Mesendoderm (in vitro differentiated cells): ENCODE measurements around the gene TIRAP.

Source experiments
- DNase-seq: peaks from one replicate; pipeline ENCODE4 v3.0.0; 2013
- H2AK5ac ChIP-seq: 2 replicates; pipeline ENCODE4 v1.6.1; 2013; ENCODE audit warnings: low read length, inconsistent platforms
- H2BK120ac ChIP-seq: 2 replicates; pipeline ENCODE4 v1.6.1; 2013; ENCODE audit warnings: low read depth, mild to moderate bottlenecking, low read length, moderate library complexity, mixed read lengths
- H2BK15ac ChIP-seq: replicated peaks from 2 replicates; pipeline ENCODE4 v1.6.1; 2013; ENCODE audit warnings: low read depth, mild to moderate bottlenecking, moderate library complexity
- H2BK5ac ChIP-seq: 2 replicates; pipeline ENCODE4 v1.6.1; 2013; ENCODE audit warnings: low read length, inconsistent platforms
- H3K18ac ChIP-seq: 2 replicates; pipeline ENCODE4 v1.6.1; 2013; ENCODE audit warnings: mild to moderate bottlenecking, low read length, mixed read lengths
- H3K23ac ChIP-seq: one replicate; pipeline ENCODE4 v1.6.1; 2013; ENCODE audit warnings: low read length
- H3K27ac ChIP-seq: 2 replicates; pipeline ENCODE4 v1.5.1; 2013; ENCODE audit warnings: low read depth, mild to moderate bottlenecking, inconsistent platforms, low read length, moderate library complexity
- H3K27me3 ChIP-seq: 2 replicates; pipeline ENCODE4 v1.6.1; 2013; ENCODE audit warnings: low read length, control low read depth, mild to moderate bottlenecking, inconsistent platforms; ENCODE audit not compliant: insufficient read depth, poor library complexity
- H3K36me3 ChIP-seq: 2 replicates; pipeline ENCODE4 v1.6.1; 2013; ENCODE audit warnings: low read length, inconsistent platforms; ENCODE audit not compliant: control insufficient read depth, insufficient read depth
- H3K4ac ChIP-seq: one replicate; pipeline ENCODE4 v1.6.1; 2013; ENCODE audit warnings: low read depth, mild to moderate bottlenecking, low read length, moderate library complexity
- H3K4me1 ChIP-seq: 2 replicates; pipeline ENCODE4 v1.6.1; 2013; ENCODE audit warnings: low read depth, low read length, inconsistent platforms; ENCODE audit not compliant: control insufficient read depth
- H3K4me2 ChIP-seq: 2 replicates; pipeline ENCODE4 v1.6.1; 2013; ENCODE audit warnings: low read length
- H3K4me3 ChIP-seq: 2 replicates; pipeline ENCODE4 v1.5.1; 2013; ENCODE audit warnings: mild to moderate bottlenecking, low read length
- H3K56ac ChIP-seq: one replicate; pipeline ENCODE4 v1.6.1; 2013; ENCODE audit warnings: low read length
- H3K79me1 ChIP-seq: 2 replicates; pipeline ENCODE4 v1.6.1; 2013; ENCODE audit warnings: low read length, inconsistent platforms
- H3K79me2 ChIP-seq: 2 replicates; pipeline ENCODE4 v1.6.1; 2013; ENCODE audit warnings: mild to moderate bottlenecking, low read length; ENCODE audit not compliant: control insufficient read depth, insufficient read depth
- H3K9ac ChIP-seq: 2 replicates; pipeline ENCODE4 v1.6.1; 2013; ENCODE audit warnings: low read length, inconsistent platforms
- H4K5ac ChIP-seq: one replicate; pipeline ENCODE4 v1.6.1; 2013; ENCODE audit warnings: low read length
- H4K8ac ChIP-seq: one replicate; pipeline ENCODE4 v1.6.1; 2013; ENCODE audit warnings: low read depth, mild to moderate bottlenecking, control low read depth, low read length, moderate library complexity
- WGBS: extraction: QIAGEN DNeasy Blood & Tissue Kit; methylation state at CpG from one replicate; pipeline ENCODE4 v1.1.7; 2013; ENCODE audit warnings: low lambda C conversion rate, missing lambda C conversion rate; ENCODE audit not compliant: insufficient coverage; ENCODE audit errors: extremely low coverage; 5-methylcytosine and 5-hydroxymethylcytosine counted together

TIRAP gene

GRCh38 chr11:126277780-126278179, 5.1 kb upstream of the TIRAP start:
- Histone ChIP-seq H3K4me2 (no peak overlapping the region), H3K36me3 (peaks cover 1% of the 10 kb centered on the region)
- no CpG with 5 or more reads among the region's 4 CpGs for WGBS

GRCh38 chr11:126279191-126279590, 3.7 kb upstream of the TIRAP start:
- no peak overlapping the region for H4K8ac ChIP-seq
- no peak overlapping the region for H4K5ac ChIP-seq
- no peak overlapping the region for H3K4ac ChIP-seq
- H2BK5ac ChIP-seq = no peak overlapping the region
- WGBS = no CpG with 5 or more reads among the region's 8 CpGs
- H3K79me2 ChIP-seq = no peaks in the 10 kb centered on the region
- no peak overlapping the region for H2BK15ac ChIP-seq
- no peak overlapping the region for H3K56ac ChIP-seq
- peaks cover 7% of the 10 kb centered on the region for H3K4me1 ChIP-seq
- no peak overlapping the region for H3K23ac ChIP-seq
- no peak overlapping the region for H3K9ac ChIP-seq
- H2BK120ac ChIP-seq = no peak overlapping the region
- H3K27me3 ChIP-seq = no peaks in the 10 kb centered on the region
- no peak for DNase-seq
- H3K4me2 ChIP-seq = no peak overlapping the region
- H2AK5ac ChIP-seq = no peak overlapping the region
- H3K4me3 ChIP-seq = no peak overlapping the region
- H3K79me1 ChIP-seq = no peaks in the 10 kb centered on the region
- no peak overlapping the region for H3K27ac ChIP-seq
- peaks cover 1% of the 10 kb centered on the region for H3K36me3 ChIP-seq
- no peak overlapping the region for H3K18ac ChIP-seq

More at GRCh38 chr11:126277780-126278179, 5.1 kb upstream of the TIRAP start:
- no peak overlapping the region for H3K9ac ChIP-seq
- H2BK5ac ChIP-seq = no peak overlapping the region
- no peak overlapping the region for H4K8ac ChIP-seq
- no peak overlapping the region for H3K23ac ChIP-seq
- no peak overlapping the region for H3K4me3 ChIP-seq
- no peaks in the 10 kb centered on the region for H3K79me1 ChIP-seq
- no peak overlapping the region for H3K18ac ChIP-seq
- H3K27me3 ChIP-seq = no peaks in the 10 kb centered on the region
- H3K56ac ChIP-seq = no peak overlapping the region
- H2BK15ac ChIP-seq = no peak overlapping the region
- H4K5ac ChIP-seq = no peak overlapping the region
- H3K4me1 ChIP-seq = peaks cover 3% of the 10 kb centered on the region
- H3K4ac ChIP-seq = no peak overlapping the region
- no peak overlapping the region for H3K27ac ChIP-seq
- no peak overlapping the region for H2BK120ac ChIP-seq
- H2AK5ac ChIP-seq = no peak overlapping the region
- DNase-seq = no peak
- no peaks in the 10 kb centered on the region for H3K79me2 ChIP-seq

- Histone ChIP-seq H2BK5ac (no peak overlapping the region), H2BK120ac (no peak overlapping the region), H3K79me2 (no peaks in the 10 kb centered on the region), H3K27me3 (no peaks in the 10 kb centered on the region), H4K8ac (no peak overlapping the region), H3K36me3 (peaks cover 1% of the 10 kb centered on the region), H3K79me1 (no peaks in the 10 kb centered on the region), H2AK5ac (no peak overlapping the region), H3K4ac (no peak overlapping the region), H3K56ac (no peak overlapping the region), H3K4me2 (no peak overlapping the region), H3K4me3 (no peak overlapping the region), H3K4me1 (peaks cover 7% of the 10 kb centered on the region), H3K27ac (no peak overlapping the region), H3K9ac (no peak overlapping the region), H3K23ac (no peak overlapping the region), H4K5ac (no peak overlapping the region), H2BK15ac (no peak overlapping the region), H3K18ac (no peak overlapping the region)
- WGBS = no CpG with 5 or more reads among the region's 5 CpGs
- no peak for DNase-seq
Observed at GRCh38 chr11:126280595-126280994, 2.3 kb upstream of the TIRAP start.

- H3K4me3 ChIP-seq = no peak overlapping the region
- no peak overlapping the region for H2BK5ac ChIP-seq
- no peak overlapping the region for H3K4ac ChIP-seq
Observed at GRCh38 chr11:126281245-126281644, 1.6 kb upstream of the TIRAP start.

DNA sequence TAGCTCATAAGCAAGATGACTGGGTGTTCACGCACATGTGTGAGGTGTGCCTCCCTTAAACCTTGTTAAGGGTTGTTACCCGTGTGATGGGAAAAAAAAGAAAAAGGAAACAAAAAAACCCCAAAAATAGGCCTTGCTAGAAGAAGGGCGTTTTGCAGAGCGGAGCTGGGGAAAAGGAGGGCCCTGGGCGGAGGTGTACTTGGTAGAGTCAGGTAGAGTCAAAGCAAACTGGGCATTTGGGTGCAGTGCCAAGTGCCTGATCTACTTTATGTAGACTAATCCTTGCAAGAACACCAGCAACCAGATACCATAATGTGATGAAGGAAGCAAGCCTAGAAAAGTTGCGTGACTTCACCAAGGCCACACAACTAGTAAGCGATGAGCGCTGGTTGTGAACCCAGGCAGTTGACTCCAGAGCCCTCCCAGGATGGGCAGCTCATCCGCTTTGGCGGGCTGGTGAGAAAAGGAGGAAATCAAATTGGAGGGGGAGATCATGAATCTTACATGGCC, 1.2 kb upstream of the TIRAP start:
- Histone ChIP-seq H3K36me3 (no peaks in the 10 kb centered on the region), H2AK5ac (no peak overlapping the region), H2BK120ac (no peak overlapping the region), H4K5ac (peak overlapping the region; percentile 47), H3K4me2 (no peak overlapping the region), H2BK15ac (no peak overlapping the region), H3K79me2 (no peaks in the 10 kb centered on the region), H3K9ac (peak overlapping the region; percentile 83), H3K79me1 (no peaks in the 10 kb centered on the region), H4K8ac (no peak overlapping the region), H3K18ac (no peak overlapping the region), H3K56ac (peak overlapping the region; percentile 95), H3K23ac (no peak overlapping the region), H3K4me1 (peaks cover 7% of the 10 kb centered on the region), H2BK5ac (no peak overlapping the region), H3K27me3 (no peaks in the 10 kb centered on the region), H3K4me3 (no peak overlapping the region), H3K4ac (no peak overlapping the region), H3K27ac (no peak overlapping the region)
- no CpG with 5 or more reads among the region's 10 CpGs for WGBS
- no peak for DNase-seq

More at GRCh38 chr11:126281245-126281644, 1.6 kb upstream of the TIRAP start:
- Histone ChIP-seq H3K4me1 (peaks cover 7% of the 10 kb centered on the region), H3K36me3 (no peaks in the 10 kb centered on the region), H3K27ac (no peak overlapping the region), H2BK15ac (no peak overlapping the region), H3K79me2 (no peaks in the 10 kb centered on the region), H3K27me3 (no peaks in the 10 kb centered on the region), H3K18ac (no peak overlapping the region), H3K79me1 (no peaks in the 10 kb centered on the region), H2BK120ac (no peak overlapping the region), H4K5ac (no peak overlapping the region), H3K56ac (no peak overlapping the region), H2AK5ac (no peak overlapping the region), H3K4me2 (no peak overlapping the region), H4K8ac (no peak overlapping the region), H3K9ac (no peak overlapping the region), H3K23ac (no peak overlapping the region)
- no CpG with 5 or more reads among the region's 6 CpGs for WGBS
- no peak for DNase-seq

- Histone ChIP-seq H2BK120ac (no peak overlapping the region), H3K23ac (peak overlapping the region; percentile 59), H3K27ac (no peak overlapping the region), H2BK5ac (no peak overlapping the region), H3K4me2 (peak overlapping the region; percentile 86), H2BK15ac (no peak overlapping the region), H2AK5ac (no peak overlapping the region), H3K4me3 (peak overlapping the region; percentile 66), H3K18ac (no peak overlapping the region), H3K4ac (no peak overlapping the region), H3K79me1 (no peaks in the 10 kb centered on the region), H3K9ac (peak overlapping the region; percentile 83), H3K79me2 (no peaks in the 10 kb centered on the region), H3K27me3 (no peaks in the 10 kb centered on the region), H4K5ac (peak overlapping the region; percentile 47), H3K4me1 (peaks cover 7% of the 10 kb centered on the region), H4K8ac (peak overlapping the region; percentile 94), H3K36me3 (no peaks in the 10 kb centered on the region), H3K56ac (peak overlapping the region; percentile 95)
- WGBS = no CpG with 5 or more reads among the region's 15 CpGs
- DNase-seq = peak; percentile 52
Observed at GRCh38 chr11:126282361-126282735, 545 bp upstream of the TIRAP start.
